Measurements from ENCODE around the gene TMEM132D. TPM values are rescaled to one million over a fixed set of nuclear protein-coding genes. Genes with fewer than 3 reads are reported as not detected.

TMEM132D gene
- total and polyA plus RNA-seq, 2 of the 4 experiments (the other 2 are of a cell fraction) = not detected

DNA sequence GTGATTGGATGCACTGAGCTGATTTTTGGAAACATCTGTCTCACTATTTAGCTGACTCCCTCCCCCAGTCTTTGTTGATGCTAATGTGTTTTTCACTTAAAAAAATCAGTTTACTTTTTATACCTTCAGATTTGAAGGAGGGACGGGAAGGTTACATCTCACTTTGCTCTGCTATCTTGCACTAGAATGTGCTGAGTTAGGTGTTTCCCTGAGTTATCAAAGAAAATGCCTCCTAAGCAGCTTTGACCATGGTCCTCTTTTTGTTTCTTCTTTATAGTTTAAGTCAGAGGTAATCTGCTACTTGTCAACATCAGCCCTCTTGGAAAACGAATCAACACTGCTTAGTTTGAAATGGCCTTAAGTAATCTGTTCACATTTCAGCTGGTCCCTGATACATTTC, 222.0 kb downstream of the TMEM132D start:
- DNase-seq (no peak), ATAC-seq (ENCODE audit: low read depth) (no peak)
- no peak overlapping the region for H3K23ac ChIP-seq (ENCODE audit: low read depth, low read length)
- H3K56ac ChIP-seq (ENCODE audit: extremely low read depth, insufficient read depth, low read length) = no peak overlapping the region
- no peak overlapping the region for H2BK5ac ChIP-seq (ENCODE audit: low read depth, low read length, poor library complexity, severe bottlenecking)
- no peak overlapping the region for H3K14ac ChIP-seq (replicated peaks; ENCODE audit: low read depth, low read length)
- POLR2A ChIA-PET (ENCODE audit: unreplicated experiment) = no interaction called here
- no peaks in the 10 kb centered on the region for H4K20me1 ChIP-seq (ENCODE audit: insufficient read depth, low read length)
- H3K4me2 ChIP-seq (ENCODE audit: low read depth, low read length) = no peak overlapping the region
- H3K4ac ChIP-seq (ENCODE audit: low read depth, low read length) = no peak overlapping the region
- H2AK5ac ChIP-seq (ENCODE audit: low read depth, low read length) = no peak overlapping the region
- H3K36me3 ChIP-seq (ENCODE audit: control insufficient read depth, insufficient read depth, low read length) = no peaks in the 10 kb centered on the region
- dilution Hi-C loops (cut with HindIII; ENCODE audit: low sequenced_read_pairs, unreplicated experiment) (no loop called here), intact Hi-C loops (cut with micrococcal nuclease) (no loop called here), in situ Hi-C loops (cut with MboI; ENCODE audit: low sequenced_read_pairs) (no loop called here)
- no peak overlapping the region for H3K4me3 ChIP-seq (ENCODE audit: insufficient read depth, low read depth, low read length)
- no peaks in the 10 kb centered on the region for H3K9me1 ChIP-seq (ENCODE audit: insufficient read depth, low read length)
- no peak overlapping the region for H4K91ac ChIP-seq (ENCODE audit: insufficient read depth, low read depth, low read length)
- no CpG with 5 or more reads among the region's 2 CpGs for WGBS, 2 experiments (ENCODE audit: extremely low coverage in 2 of 2, insufficient read length in 1 of 2)
- H2AK9ac ChIP-seq (replicated peaks; ENCODE audit: low read depth, low read length, poor library complexity) = no peak overlapping the region
- no peak for TF ChIP-seq FOS (IDR thresholded peaks at IDR 0.05; ENCODE audit: low read depth, low read length)
- no peak for TF ChIP-seq CHD1 (IDR thresholded peaks at IDR 0.05; ENCODE audit: low read depth, low read length)
- no peak for TF ChIP-seq MAZ (IDR thresholded peaks at IDR 0.05; ENCODE audit: borderline replicate concordance, low read depth, low read length)
- no peak for TF ChIP-seq RFX5 (IDR thresholded peaks at IDR 0.05; ENCODE audit: low read depth, low read length)
- TF ChIP-seq POLR2A (IDR thresholded peaks at IDR 0.05; ENCODE audit: low read depth, low read length) = no peak
- no peak for TF ChIP-seq CEBPB (IDR thresholded peaks at IDR 0.05; ENCODE audit: low read depth, low read length)
- TF ChIP-seq, protein P1, sequence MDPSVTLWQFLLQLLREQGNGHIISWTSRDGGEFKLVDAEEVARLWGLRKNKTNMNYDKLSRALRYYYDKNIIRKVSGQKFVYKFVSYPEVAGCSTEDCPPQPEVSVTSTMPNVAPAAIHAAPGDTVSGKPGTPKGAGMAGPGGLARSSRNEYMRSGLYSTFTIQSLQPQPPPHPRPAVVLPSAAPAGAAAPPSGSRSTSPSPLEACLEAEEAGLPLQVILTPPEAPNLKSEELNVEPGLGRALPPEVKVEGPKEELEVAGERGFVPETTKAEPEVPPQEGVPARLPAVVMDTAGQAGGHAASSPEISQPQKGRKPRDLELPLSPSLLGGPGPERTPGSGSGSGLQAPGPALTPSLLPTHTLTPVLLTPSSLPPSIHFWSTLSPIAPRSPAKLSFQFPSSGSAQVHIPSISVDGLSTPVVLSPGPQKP (IDR thresholded peaks at IDR 0.05; ENCODE audit: borderline replicate concordance, low read depth, low read length) = no peak
- no peak for TF ChIP-seq SMC3 (IDR thresholded peaks at IDR 0.05; ENCODE audit: low read depth, low read length)
- TF ChIP-seq RAD21 (IDR thresholded peaks at IDR 0.05; ENCODE audit: low read length) = no peak
- no peak for TF ChIP-seq BHLHE40 (IDR thresholded peaks at IDR 0.05; ENCODE audit: low read depth, low read length)
- TF ChIP-seq, protein P2, sequence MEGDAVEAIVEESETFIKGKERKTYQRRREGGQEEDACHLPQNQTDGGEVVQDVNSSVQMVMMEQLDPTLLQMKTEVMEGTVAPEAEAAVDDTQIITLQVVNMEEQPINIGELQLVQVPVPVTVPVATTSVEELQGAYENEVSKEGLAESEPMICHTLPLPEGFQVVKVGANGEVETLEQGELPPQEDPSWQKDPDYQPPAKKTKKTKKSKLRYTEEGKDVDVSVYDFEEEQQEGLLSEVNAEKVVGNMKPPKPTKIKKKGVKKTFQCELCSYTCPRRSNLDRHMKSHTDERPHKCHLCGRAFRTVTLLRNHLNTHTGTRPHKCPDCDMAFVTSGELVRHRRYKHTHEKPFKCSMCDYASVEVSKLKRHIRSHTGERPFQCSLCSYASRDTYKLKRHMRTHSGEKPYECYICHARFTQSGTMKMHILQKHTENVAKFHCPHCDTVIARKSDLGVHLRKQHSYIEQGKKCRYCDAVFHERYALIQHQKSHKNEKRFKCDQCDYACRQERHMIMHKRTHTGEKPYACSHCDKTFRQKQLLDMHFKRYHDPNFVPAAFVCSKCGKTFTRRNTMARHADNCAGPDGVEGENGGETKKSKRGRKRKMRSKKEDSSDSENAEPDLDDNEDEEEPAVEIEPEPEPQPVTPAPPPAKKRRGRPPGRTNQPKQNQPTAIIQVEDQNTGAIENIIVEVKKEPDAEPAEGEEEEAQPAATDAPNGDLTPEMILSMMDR (conservative IDR thresholded peaks at IDR 0.05; ENCODE audit: low read depth, low read length) = no peak
- no peak for TF ChIP-seq RCOR1 (IDR thresholded peaks at IDR 0.05; ENCODE audit: insufficient replicate concordance, low read length)
- no peak overlapping the region for H2BK120ac ChIP-seq (ENCODE audit: low read depth, low read length)
- H4K5ac ChIP-seq (ENCODE audit: low read depth, low read length) = no peak overlapping the region
- H2BK20ac ChIP-seq (ENCODE audit: low read depth, low read length) = no peak overlapping the region
- no TSS peak for BruUV-seq (replicated peaks)
- H3K18ac ChIP-seq (ENCODE audit: low read depth, low read length) = no peak overlapping the region
- H4K8ac ChIP-seq (ENCODE audit: low read depth in 2 of 2, low read length in 2 of 2) = no peak overlapping the region
- H3K4me1 ChIP-seq (ENCODE audit: control insufficient read depth, insufficient read depth, low read length) = no peaks in the 10 kb centered on the region
- H3K9me3 ChIP-seq (ENCODE audit: control insufficient read depth, insufficient read depth, low read length) = peaks cover 15% of the 10 kb centered on the region
- no peak overlapping the region for H2AFZ ChIP-seq (replicated peaks; ENCODE audit: low read length, poor library complexity)
- no peak overlapping the region for H3K27ac ChIP-seq (ENCODE audit: insufficient read depth, low read length)
- no peak overlapping the region for H2BK15ac ChIP-seq (ENCODE audit: low read depth, low read length)
- H3K79me1 ChIP-seq (ENCODE audit: low read depth in 1 of 2, low read length in 2 of 2) = no peaks in the 10 kb centered on the region
- H3K9ac ChIP-seq (ENCODE audit: low read depth, low read length) = no peak overlapping the region
- CTCF ChIA-PET = no interaction called here
- no peaks in the 10 kb centered on the region for H3K27me3 ChIP-seq (ENCODE audit: control insufficient read depth, insufficient read depth, low read length)
